Fibroblast of skin of abdomen (primary cell): Measurements from ENCODE around the gene EFNA1.

ENCODE experiments used
- DNase-seq: peaks from one replicate; pipeline ENCODE4 v3.0.0-alpha.2; 2013

EFNA1 gene

GRCh38 chr1:155175927-155176371, 48.3 kb downstream of the EFNA1 start:
- no peak for DNase-seq

- DNase-seq, result peak; percentile 61
Measured at GRCh38 chr1:155176544-155177071, 48.9 kb downstream of the EFNA1 start.

GRCh38 chr1:155177192-155177917, 49.7 kb downstream of the EFNA1 start:
- no peak for DNase-seq

- DNase-seq, result no peak
Measured at GRCh38 chr1:155177918-155178281, 50.2 kb downstream of the EFNA1 start.

GRCh38 chr1:155178441-155179111, 50.9 kb downstream of the EFNA1 start:
- no peak for DNase-seq

- no peak for DNase-seq
Measured at GRCh38 chr1:155179112-155180031, 51.7 kb downstream of the EFNA1 start.

- DNase-seq, result no peak
Measured at GRCh38 chr1:155181371-155182051, 53.8 kb downstream of the EFNA1 start.

- no peak for DNase-seq
Measured at GRCh38 chr1:155182052-155182550, 54.4 kb downstream of the EFNA1 start.

- DNase-seq, result no peak
Measured at GRCh38 chr1:155183775-155184221, 56.1 kb downstream of the EFNA1 start.

- DNase-seq, result no peak
Measured at GRCh38 chr1:155184351-155184811, 56.7 kb downstream of the EFNA1 start.
